GM13976 (cell line): Measurements from ENCODE around the gene RCOR1.

Experiments used
- DNase-seq: peaks from one replicate; pipeline ENCODE4 v3.0.0; 2012; ENCODE audit warnings: low spot score
- in situ Hi-C: fragments of 300-500 bp; cut with MboI; formaldehyde crosslinking; loops from one replicate; pipeline ENCODE4 v1.12.0; 2022; ENCODE audit warnings: low sequenced_read_pairs, mixed read lengths, inconsistent platforms; ENCODE audit not compliant: unreplicated experiment
- TF ChIP-seq, protein P1 (sequence below): IDR thresholded peaks from 2 replicates; pipeline ENCODE4 v1.5.1; 2012; ENCODE audit warnings: borderline replicate concordance, mild to moderate bottlenecking; ENCODE audit not compliant: insufficient read depth; ENCODE audit errors: extremely low read depth, missing control alignments, control extremely low read depth

Gene RCOR1

GRCh38 chr14:102593825-102594137 is 1.3 kb downstream of the RCOR1 start:
- DNase-seq: no peak
- TF ChIP-seq, protein P1, sequence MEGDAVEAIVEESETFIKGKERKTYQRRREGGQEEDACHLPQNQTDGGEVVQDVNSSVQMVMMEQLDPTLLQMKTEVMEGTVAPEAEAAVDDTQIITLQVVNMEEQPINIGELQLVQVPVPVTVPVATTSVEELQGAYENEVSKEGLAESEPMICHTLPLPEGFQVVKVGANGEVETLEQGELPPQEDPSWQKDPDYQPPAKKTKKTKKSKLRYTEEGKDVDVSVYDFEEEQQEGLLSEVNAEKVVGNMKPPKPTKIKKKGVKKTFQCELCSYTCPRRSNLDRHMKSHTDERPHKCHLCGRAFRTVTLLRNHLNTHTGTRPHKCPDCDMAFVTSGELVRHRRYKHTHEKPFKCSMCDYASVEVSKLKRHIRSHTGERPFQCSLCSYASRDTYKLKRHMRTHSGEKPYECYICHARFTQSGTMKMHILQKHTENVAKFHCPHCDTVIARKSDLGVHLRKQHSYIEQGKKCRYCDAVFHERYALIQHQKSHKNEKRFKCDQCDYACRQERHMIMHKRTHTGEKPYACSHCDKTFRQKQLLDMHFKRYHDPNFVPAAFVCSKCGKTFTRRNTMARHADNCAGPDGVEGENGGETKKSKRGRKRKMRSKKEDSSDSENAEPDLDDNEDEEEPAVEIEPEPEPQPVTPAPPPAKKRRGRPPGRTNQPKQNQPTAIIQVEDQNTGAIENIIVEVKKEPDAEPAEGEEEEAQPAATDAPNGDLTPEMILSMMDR: no peak
- in situ Hi-C loops: no loop called here

DNA sequence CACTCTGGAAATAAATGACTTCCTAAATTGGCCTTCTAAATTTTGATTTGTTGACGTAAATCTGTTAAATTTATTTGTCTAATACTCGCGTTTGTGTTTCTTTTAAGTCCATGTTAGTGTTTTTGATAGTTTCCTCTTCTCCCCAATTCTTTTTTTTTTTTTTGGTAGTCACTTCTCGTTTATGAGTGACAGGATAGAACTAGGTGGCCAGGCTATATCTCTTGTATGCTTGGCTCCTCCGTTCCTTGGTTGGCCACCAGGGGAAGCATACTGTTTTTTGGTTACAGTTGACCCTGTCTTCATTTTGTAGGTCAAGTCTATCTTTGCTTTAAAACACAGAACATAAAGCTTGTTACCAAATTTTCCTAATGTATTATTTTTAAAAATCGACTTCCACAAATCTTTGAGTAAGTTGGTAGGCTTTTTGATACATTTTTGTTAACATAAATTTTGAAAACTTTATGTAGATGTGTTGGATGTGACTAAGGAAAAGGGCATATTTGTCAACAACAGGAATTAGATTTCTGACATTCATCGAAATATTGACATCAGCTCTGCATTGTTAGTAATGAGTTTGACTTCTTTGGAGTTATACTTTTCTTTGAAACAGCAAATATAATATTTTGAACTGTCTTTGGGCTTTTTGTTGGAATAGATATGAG is 2.2 kb downstream of the RCOR1 start:
- TF ChIP-seq, protein P1: peak; percentile 71
- peak; percentile 86 for DNase-seq
- in situ Hi-C loops: no loop called here

DNA sequence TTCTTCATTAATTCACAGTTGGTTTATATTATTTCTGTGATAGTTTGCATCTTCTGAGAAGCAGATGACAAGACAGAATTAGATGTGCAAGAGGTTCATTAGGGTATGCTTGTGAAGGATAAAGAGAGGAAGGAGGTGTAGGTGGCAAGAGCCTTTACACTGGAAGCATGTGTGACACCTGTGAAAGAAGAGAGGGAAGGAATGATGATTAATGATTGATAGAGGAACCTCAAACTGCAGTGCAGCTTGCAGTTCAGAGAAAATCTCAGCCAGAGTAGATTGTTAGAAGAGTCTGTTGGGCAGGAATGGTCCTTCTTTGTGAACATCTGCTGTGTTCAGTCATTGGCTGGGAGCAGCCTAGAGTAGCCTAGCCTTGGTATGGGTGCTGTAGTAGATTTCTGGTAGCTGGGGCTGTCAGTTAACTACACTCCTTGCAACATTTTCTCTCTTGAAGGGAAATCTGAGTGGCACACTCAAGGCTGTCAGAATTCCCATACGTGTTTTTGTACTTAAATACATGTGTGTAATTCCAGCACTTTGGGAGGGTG is 9.0 kb downstream of the RCOR1 start:
- in situ Hi-C loops: no loop called here
- no peak for DNase-seq
- TF ChIP-seq, protein P1: no peak

GRCh38 chr14:102602421-102603292 is 10.2 kb downstream of the RCOR1 start:
- in situ Hi-C loops: no loop called here
- DNase-seq: no peak
- TF ChIP-seq, protein P1: no peak

GRCh38 chr14:102603293-102603907 is 11.0 kb downstream of the RCOR1 start:
- no peak for DNase-seq
- in situ Hi-C loops: no loop called here
- TF ChIP-seq, protein P1: no peak

DNA sequence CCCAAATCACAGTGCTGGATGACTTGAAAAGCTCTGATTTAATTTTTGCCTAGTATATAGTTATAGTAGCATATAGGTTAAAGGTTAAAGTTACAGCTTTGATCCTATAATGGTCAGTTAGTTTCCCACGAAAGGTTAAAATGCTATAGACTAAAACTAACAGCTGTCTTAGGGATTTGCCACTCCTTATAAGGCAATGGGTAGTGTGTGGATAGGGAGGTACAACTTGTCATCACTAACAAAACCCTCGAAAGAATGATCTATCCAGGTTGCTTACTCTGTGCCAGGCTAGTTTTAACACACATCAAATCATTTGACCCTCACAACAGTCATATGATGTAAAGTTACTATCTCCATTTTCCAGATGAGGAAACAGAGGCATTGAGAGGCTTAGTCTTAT is 11.7 kb downstream of the RCOR1 start:
- TF ChIP-seq, protein P1: no peak
- DNase-seq: no peak
- in situ Hi-C loops: no loop called here
